HG03378 (cell line): Measurements from ENCODE around the gene MAVS.
A peak's percentile ranks its signal among the peaks of the same experiment; 100 is the strongest.

Experiments used
- ATAC-seq: cut with Tn5 transposase; IDR thresholded peaks from one replicate; pipeline ENCODE4 v1.9.1; 2021; ENCODE audit warnings: mild to moderate bottlenecking, moderate library complexity; ENCODE audit not compliant: unreplicated experiment

The MAVS gene

GRCh38 chr20:3906744-3907721 lies 60.4 kb downstream of the MAVS start:
- ATAC-seq: peak; percentile 84

GRCh38 chr20:3908667-3909066 lies 62.0 kb downstream of the MAVS start:
- no peak for ATAC-seq

GRCh38 chr20:3909952-3910366 lies 63.3 kb downstream of the MAVS start:
- no peak for ATAC-seq

- ATAC-seq: no peak
These were observed 64.2 kb downstream of the MAVS start for GRCh38 chr20:3910853-3911252.

- ATAC-seq: no peak
These were observed 65.3 kb downstream of the MAVS start for GRCh38 chr20:3911956-3912355.

GRCh38 chr20:3914446-3914845 lies 67.8 kb downstream of the MAVS start:
- ATAC-seq: no peak

- no peak for ATAC-seq
These were observed 69.1 kb downstream of the MAVS start for GRCh38 chr20:3915691-3916090.

- no peak for ATAC-seq
These were observed 69.7 kb downstream of the MAVS start for GRCh38 chr20:3916364-3916763.

- ATAC-seq: no peak
These were observed 72.7 kb downstream of the MAVS start for GRCh38 chr20:3919352-3919751.

GRCh38 chr20:3922223-3922982 lies 75.8 kb downstream of the MAVS start:
- ATAC-seq: no peak

- ATAC-seq: no peak
These were observed 76.3 kb downstream of the MAVS start for GRCh38 chr20:3922983-3923339.

- ATAC-seq: no peak
These were observed 77.2 kb downstream of the MAVS start for GRCh38 chr20:3923818-3924217.

- no peak for ATAC-seq
These were observed 77.9 kb downstream of the MAVS start for GRCh38 chr20:3924304-3925112.

- ATAC-seq: no peak
These were observed 78.6 kb downstream of the MAVS start for GRCh38 chr20:3925113-3925695.
